HG02678 (cell line): ENCODE measurements around the gene KCNK4.
A peak's percentile ranks its signal among the peaks of the same experiment; 100 is the strongest.
"Not testable (repeated sequence)": the region's sequence is repeated elsewhere in the genome, so short reads cannot be mapped to it uniquely, and the experiment has no call there.

Experiments
- ATAC-seq: cut with Tn5 transposase; IDR thresholded peaks from one replicate; pipeline ENCODE4 v1.9.1; 2021; ENCODE audit warnings: mild to moderate bottlenecking, moderate library complexity; ENCODE audit not compliant: unreplicated experiment

KCNK4 gene

GRCh38 chr11:64305691-64306562 is 14.8 kb downstream of the KCNK4 start:
- peak; percentile 28 for ATAC-seq

DNA sequence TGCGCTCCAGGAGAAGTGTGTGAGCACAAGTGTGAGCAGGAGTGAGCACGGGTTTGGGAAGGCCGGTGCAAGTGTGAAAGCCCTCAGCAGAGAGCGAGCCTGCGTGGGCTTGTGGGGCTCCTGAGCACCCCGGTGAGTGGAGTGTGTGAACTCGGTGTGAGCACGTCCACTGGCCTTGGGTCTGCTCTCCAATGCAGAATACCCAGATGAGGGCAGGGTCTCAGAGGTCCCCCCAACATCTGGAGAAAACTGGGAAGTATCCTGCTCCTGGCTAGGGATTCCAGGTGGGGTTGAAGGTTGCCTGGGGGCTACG is 15.4 kb downstream of the KCNK4 start:
- no peak for ATAC-seq

- no peak for ATAC-seq
These were observed 15.9 kb downstream of the KCNK4 start for GRCh38 chr11:64306876-64307622.

- not testable (repeated sequence) for ATAC-seq
These were observed 16.7 kb downstream of the KCNK4 start for GRCh38 chr11:64307795-64308194.

DNA sequence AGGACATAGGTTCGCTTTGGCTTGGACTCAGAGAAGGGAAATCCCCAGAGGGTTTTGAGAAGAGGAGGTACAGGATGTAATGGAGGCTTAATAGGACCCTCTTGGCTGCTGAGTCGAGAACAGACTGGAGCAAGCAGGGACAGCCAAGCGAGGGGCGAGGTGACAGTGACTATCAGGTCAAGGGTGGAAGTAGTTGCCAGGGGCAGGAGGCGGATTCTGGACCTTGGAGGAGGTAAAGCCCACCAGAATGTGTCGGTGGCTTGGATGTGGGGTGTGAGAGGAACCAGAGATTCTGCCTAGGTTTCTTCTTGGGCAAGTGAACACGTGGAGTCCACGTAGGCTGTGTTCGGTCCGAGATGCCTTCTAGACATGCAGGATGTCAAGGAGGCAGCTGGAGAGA is 21.8 kb downstream of the KCNK4 start:
- no peak for ATAC-seq

- ATAC-seq, result no peak
These were observed 22.5 kb downstream of the KCNK4 start for GRCh38 chr11:64313491-64314145.

DNA sequence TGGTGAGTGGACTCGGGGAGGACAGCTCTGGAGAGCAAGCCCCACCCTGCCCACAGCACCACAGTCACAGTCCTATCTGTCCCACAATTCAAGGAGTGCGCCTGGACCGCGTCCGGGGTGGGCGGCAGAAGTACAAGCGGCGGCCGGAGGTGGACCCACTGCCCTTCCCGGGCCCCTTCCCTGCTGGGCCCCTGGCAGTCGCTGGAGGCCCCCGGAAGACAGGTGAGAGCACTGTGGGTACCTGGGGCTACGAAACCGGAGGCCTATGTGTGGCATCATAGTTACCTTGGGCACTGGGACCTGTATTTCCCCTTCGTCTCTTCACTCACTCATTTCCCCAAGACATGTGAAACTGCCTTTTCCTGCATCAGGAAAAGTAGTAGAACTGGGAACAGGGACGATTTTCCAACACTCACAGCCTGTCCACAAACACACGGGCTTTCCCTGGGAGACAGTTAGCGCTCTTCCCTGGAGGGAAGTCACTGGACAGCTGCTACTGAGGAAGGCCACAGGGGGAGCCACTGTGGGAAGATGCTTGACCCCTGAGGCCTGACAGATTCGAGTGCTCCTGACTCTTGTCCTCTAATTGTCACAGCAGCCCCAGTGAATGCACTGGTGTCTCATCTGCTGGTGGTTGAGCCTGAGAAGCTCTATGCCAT is 23.2 kb downstream of the KCNK4 start:
- ATAC-seq, result no peak

- no peak for ATAC-seq
These were observed 23.9 kb downstream of the KCNK4 start for GRCh38 chr11:64314805-64315561.

GRCh38 chr11:64315667-64316526 is 24.8 kb downstream of the KCNK4 start:
- not testable (repeated sequence) for ATAC-seq

DNA sequence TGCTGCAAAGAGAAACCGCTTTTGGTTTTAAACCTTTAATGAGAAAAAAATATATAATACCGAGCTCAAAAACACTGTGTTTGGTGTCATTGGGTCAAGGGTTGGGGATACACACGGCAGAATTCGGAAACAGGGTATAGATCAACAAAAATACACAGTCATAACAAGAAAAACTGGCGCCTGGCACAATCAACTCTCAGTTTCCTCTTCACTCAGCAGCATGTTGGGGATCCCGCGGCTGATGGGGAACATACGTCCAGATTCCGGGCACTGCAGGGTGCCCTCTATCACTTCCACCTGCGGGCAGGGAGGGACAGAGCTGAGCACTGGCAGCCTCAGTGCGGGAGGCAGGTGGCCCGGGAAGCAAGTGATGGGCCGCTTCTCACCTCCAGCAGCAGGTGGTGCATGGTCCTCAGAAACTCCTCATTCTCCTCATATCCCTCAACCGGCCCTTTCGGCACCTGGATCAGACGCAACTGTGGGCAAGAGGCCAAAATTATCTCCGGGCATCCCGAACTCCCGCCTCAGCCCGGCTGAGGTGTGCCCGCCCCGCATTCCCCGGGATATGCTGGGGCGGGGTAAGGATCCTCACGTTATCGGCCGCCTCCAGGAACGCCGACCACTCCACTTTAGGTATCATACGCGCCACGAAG is 25.7 kb downstream of the KCNK4 start:
- ATAC-seq, result no peak

- peak; percentile 62 for ATAC-seq
These were observed 26.3 kb downstream of the KCNK4 start, which contains the start of gene TRMT112 for GRCh38 chr11:64317325-64317960. TRMT112 (minus strand) TSS chr11:64317559; CDS start chr11:64317526, 33 bp downstream.

GRCh38 chr11:64317961-64318765 is 27.1 kb downstream of the KCNK4 start, which contains the start of gene PRDX5:
PRDX5 (plus strand) TSS chr11:64318121; CDS start chr11:64318216, 95 bp downstream.
- ATAC-seq, result peak; percentile 84

DNA sequence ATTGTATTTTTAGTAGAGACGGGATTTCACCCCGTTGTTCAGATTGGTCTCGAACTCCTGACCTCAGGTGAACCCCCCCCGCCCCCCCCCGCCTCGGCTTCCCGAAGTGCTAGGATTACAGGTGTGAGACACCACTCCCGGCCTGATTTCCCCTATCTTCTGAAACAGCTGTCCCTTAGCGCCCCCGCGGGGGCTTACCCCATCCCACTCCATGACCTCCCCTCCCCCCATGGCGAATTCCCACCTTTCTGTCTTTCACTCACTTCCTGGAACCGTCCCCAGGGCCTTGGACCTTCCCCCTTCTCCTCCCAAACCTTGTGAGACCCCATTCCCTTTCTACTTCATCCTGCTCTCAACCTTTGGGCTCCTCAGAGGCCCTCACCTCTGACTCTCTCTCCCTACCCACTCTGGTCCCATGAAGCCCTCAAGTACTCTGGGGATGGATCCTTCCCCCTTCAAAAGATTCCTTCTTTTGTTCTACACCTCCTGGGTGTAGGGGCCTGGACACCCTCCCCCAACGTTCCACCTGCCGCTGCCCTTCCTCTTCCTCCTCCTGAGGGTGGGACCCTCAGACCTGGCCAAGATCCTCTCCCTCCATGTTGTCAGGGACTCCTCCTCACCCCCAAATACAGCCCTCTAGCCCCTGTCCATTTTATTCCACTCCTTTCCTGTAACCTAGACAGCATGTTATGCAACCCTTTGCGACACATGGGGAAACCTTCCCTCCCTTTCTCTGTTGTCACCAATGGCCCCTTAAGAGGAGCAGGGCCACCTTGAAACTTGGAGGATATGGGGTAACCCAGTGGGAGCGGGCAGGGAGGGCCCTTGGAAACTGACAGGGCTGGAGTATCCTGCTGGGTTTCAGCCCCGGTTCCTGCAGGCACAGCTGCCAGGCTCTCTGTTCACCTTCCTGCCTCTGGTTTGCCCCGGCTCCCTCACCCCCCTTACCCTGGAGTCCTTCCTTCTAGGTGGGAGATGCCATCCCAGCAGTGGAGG is 28.0 kb downstream of the KCNK4 start:
- ATAC-seq, result no peak

GRCh38 chr11:64320556-64320955 is 29.5 kb downstream of the KCNK4 start:
- no peak for ATAC-seq

DNA sequence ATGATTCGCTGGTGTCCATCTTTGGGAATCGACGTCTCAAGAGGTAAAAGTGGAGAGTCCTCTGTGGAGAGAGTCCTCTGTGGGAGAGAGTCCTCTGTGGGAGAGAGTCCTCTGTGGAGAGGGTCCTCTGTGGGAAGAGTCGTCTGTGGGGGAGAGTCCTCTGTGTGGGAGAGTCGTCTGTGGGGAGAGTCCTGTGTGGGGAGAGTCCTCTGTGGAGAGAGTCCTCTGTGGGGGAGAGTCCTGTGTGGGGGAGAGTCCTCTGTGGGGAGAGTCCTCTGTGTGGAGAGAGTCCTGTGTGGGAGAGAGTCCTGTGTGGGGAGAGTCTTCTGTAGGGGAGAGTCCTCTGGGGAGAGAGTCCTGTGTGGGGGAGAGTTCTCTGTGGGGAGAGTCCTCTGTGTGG is 29.9 kb downstream of the KCNK4 start:
- no peak for ATAC-seq

- no peak for ATAC-seq
These were observed 30.4 kb downstream of the KCNK4 start for GRCh38 chr11:64321533-64321932.
